Lower lobe of right lung (tissue), 2 donors: ENCODE results near the gene SIGLEC5. TPM values are rescaled to one million over a fixed set of nuclear protein-coding genes. Genes with fewer than 3 reads are reported as not detected.

Experiments used
- ATAC-seq, 2 donors: fragments of 200-7000 bp; cut with Tn5 transposase; one replicate each; pipeline ENCODE4 v1.9.1; 2020 to 2022; ENCODE audit warnings: mild to moderate bottlenecking in 2 of 2, moderate library complexity in 2 of 2
- DNase-seq: peaks from one replicate; pipeline ENCODE4 v3.0.0-alpha.2; 2020
- H3K27ac ChIP-seq: fragments of 200-600 bp; one replicate; pipeline ENCODE4 v1.8.0; 2022
- H3K27me3 ChIP-seq: fragments of 200-600 bp; one replicate; pipeline ENCODE4 v1.8.0; 2022; ENCODE audit warnings: low read depth
- H3K36me3 ChIP-seq: fragments of 200-600 bp; one replicate; pipeline ENCODE4 v1.8.0; 2022; ENCODE audit warnings: mild to moderate bottlenecking
- H3K4me1 ChIP-seq: fragments of 200-600 bp; one replicate; pipeline ENCODE4 v1.8.0; 2022
- H3K4me3 ChIP-seq: fragments of 200-600 bp; one replicate; pipeline ENCODE4 v1.8.0; 2022; ENCODE audit warnings: mild to moderate bottlenecking
- H3K9me3 ChIP-seq: fragments of 200-600 bp; one replicate; pipeline ENCODE4 v1.8.0; 2022
- CTCF ChIP-seq: fragments of 200-600 bp; IDR thresholded peaks from one replicate; pipeline ENCODE4 v1.8.0; 2022; ENCODE audit warnings: antibody characterized with exemption, mild to moderate bottlenecking
- intact Hi-C: fragments of 100-400 bp; cut with DNase I; formaldehyde crosslinking; loops from one replicate; pipeline ENCODE4 v1.11.0; 2022
- total RNA-seq: library from RNA; stranded (reverse); fragmentation: NEBNext Ultra II Directional; extraction: Animal tissue kit (Norgen Biotek cat#: 25700); gene quantifications from one replicate; pipeline ENCODE4 v1.2.1, GENCODE V29; 2021
- donor health status: DM: no; HTN: yes; CAD: no; lungs with severe emphysema.

Gene SIGLEC5
- total RNA-seq, 1 donor from 2014 or later, result 3.1 TPM

GRCh38 chr19:51571599-51571998, 58.6 kb downstream of the SIGLEC5 start:
- intact Hi-C loops, result no loop called here
- Histone ChIP-seq H3K4me1 (peaks cover 22% of the 10 kb centered on the region), H3K27ac (peak overlapping the region; percentile 54), H3K27me3 (no peaks in the 10 kb centered on the region), H3K9me3 (no peaks in the 10 kb centered on the region), H3K36me3 (peaks cover 30% of the 10 kb centered on the region), H3K4me3 (peak overlapping the region; percentile 64)
- TF ChIP-seq CTCF, result no peak
- ATAC-seq (peak; percentile 12 to 32), DNase-seq (no peak)

- Histone ChIP-seq H3K9me3 (no peaks in the 10 kb centered on the region), H3K27me3 (peaks cover 2% of the 10 kb centered on the region), H3K4me3 (peak within 1 kb of the TSS; percentile 64), H3K27ac (peak within 1 kb of the TSS; percentile 54), H3K4me1 (peaks cover 22% of the 10 kb centered on the region), H3K36me3 (peaks cover 25% of the 10 kb centered on the region)
- no peak for TF ChIP-seq CTCF
- intact Hi-C loops, result no loop called here
- DNase-seq (peak; percentile 94), ATAC-seq (peak; percentile 99 to 100)
Measured at GRCh38 chr19:51570962-51571575, 59.1 kb downstream of the SIGLEC5 start, which contains the start of gene ZNF175. Gene ZNF175, plus strand, starts transcription at chr19:51571283. Its CDS starts 2,047 bp downstream, at chr19:51573330.

DNA sequence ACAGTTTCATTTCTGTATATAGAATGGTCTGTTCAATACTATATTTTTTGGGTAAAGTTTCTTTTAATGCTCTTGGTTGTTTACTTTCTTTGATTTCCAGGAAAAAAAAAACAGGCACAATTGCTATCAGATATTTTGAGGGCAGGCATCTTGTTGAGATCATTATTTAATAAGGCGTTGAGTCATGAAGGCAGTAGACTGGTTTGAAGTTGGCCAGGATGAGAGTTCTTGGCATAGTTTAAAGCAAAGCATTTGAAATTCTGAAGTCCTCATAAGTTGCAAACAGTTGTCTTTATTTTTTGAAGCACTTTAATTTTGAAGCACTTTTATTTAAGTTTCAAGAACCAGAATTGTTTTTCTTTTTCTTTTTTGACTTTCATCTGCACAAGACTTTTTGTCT, 61.7 kb downstream of the SIGLEC5 start:
- Histone ChIP-seq H3K27me3 (peaks cover 21% of the 10 kb centered on the region), H3K4me3 (no peak overlapping the region), H3K36me3 (peaks cover 6% of the 10 kb centered on the region), H3K9me3 (no peaks in the 10 kb centered on the region), H3K4me1 (peaks cover 18% of the 10 kb centered on the region), H3K27ac (no peak overlapping the region)
- no peak for TF ChIP-seq CTCF
- intact Hi-C loops, result no loop called here
- no peak for DNase-seq
- no peak for ATAC-seq

GRCh38 chr19:51567583-51567982, 62.6 kb downstream of the SIGLEC5 start:
- no peak overlapping the region for H3K4me3 ChIP-seq
- intact Hi-C loops, result no loop called here

GRCh38 chr19:51566489-51567100, 63.6 kb downstream of the SIGLEC5 start:
- TF ChIP-seq CTCF, result no peak
- Histone ChIP-seq H3K27me3 (peaks cover 24% of the 10 kb centered on the region), H3K36me3 (no peaks in the 10 kb centered on the region), H3K4me3 (no peak overlapping the region), H3K9me3 (no peaks in the 10 kb centered on the region), H3K27ac (no peak overlapping the region), H3K4me1 (peaks cover under 1% of the 10 kb centered on the region)
- DNase-seq (no peak), ATAC-seq (no peak)
- intact Hi-C loops, result no loop called here

More at GRCh38 chr19:51567583-51567982, 62.6 kb downstream of the SIGLEC5 start:
- H3K27ac ChIP-seq, result no peak overlapping the region
- peaks cover 10% of the 10 kb centered on the region for H3K4me1 ChIP-seq
- no peak for DNase-seq
- no peak for TF ChIP-seq CTCF
- peaks cover 23% of the 10 kb centered on the region for H3K27me3 ChIP-seq
- no peaks in the 10 kb centered on the region for H3K36me3 ChIP-seq
- no peaks in the 10 kb centered on the region for H3K9me3 ChIP-seq
- no peak for ATAC-seq
